Heart left ventricle (tissue), 13 donors: Measurements from ENCODE around the gene IKBKG.

ENCODE experiments used
- POLR2A ChIP-seq, 2 donors: fragments of 450-650 bp; IDR thresholded peaks; one replicate each; pipeline ENCODE4 v1.6.1; 2017; ENCODE audit warnings: antibody characterized with exemption in 2 of 2, mild to moderate bottlenecking in 2 of 2, moderate library complexity in 2 of 2
- TF ChIP-seq, protein P1 (sequence below), 12 donors: fragments of 200-600 bp; sonication (generic) in 4 of 12; IDR thresholded peaks; one replicate each; pipeline versions ENCODE4 v1.5.0 to v1.8.0; 2018 to 2022; ENCODE audit warnings: antibody characterized with exemption in 12 of 12, mild to moderate bottlenecking in 5 of 12
- donor health status: ischemic (EF 13 %, LVEDD 7.1; RV severe dilation, severe dysfunction).
- donor health status: DM: no; HTN: yes; CAD: no.
- donor health status: DM: no; HTN: no; CAD: no.
- donor health status: ischemic (EF 25% LVEDD 6.9; RV normal size, moderate dysfunction).
- donor health status: ischemic (EF 25% LVEDD 5.7; RV mildly dilated, moderate dysfunction).
- donor health status: ischemic (EF 35%, LVEDD 5.7; RV mildly dilated, moderate dysfunction).
- donor health status: nonischemic (EF 11% LVEDD 7.7; RV severe dilation, severe dysfunction).
- donor health status: DM: yes; HTN: yes; CAD: no.
- donor health status: PGD.
- donor health status: ischemic (EF 29% LVEDD 5.4; RV normal size, mild dysfunction).
- donor health status: nonischemic (EF 23%, LVEDD 6.1; RV moderate dilation, normal function).

DNA sequence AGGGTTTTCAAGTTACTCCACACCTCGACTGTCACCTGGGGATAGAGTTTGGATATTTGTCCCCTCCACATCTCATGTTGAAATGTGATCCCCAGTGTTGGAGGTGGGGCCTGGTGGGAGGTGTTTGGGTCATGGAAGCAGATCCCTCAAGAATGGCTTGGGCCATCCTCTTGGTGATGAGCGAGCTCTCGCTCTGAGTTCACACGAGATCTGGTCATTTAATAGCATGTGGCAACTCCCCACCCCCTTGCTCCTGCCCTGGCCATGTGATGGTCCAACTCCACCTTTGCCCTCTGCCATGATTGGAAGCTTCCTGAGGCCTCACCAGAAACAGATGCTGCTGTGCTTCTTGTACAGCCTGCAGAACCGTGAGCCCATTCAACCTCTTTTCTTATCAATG lies 45.8 kb downstream of the IKBKG start:
- TF ChIP-seq, protein P1, sequence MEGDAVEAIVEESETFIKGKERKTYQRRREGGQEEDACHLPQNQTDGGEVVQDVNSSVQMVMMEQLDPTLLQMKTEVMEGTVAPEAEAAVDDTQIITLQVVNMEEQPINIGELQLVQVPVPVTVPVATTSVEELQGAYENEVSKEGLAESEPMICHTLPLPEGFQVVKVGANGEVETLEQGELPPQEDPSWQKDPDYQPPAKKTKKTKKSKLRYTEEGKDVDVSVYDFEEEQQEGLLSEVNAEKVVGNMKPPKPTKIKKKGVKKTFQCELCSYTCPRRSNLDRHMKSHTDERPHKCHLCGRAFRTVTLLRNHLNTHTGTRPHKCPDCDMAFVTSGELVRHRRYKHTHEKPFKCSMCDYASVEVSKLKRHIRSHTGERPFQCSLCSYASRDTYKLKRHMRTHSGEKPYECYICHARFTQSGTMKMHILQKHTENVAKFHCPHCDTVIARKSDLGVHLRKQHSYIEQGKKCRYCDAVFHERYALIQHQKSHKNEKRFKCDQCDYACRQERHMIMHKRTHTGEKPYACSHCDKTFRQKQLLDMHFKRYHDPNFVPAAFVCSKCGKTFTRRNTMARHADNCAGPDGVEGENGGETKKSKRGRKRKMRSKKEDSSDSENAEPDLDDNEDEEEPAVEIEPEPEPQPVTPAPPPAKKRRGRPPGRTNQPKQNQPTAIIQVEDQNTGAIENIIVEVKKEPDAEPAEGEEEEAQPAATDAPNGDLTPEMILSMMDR (IDR thresholded peaks at IDR 0.05) = no peak
- no peak for TF ChIP-seq POLR2A (IDR thresholded peaks at IDR 0.05)
